HG02588 (cell line): ENCODE measurements around the gene HIBADH.

Experiments used
- ATAC-seq: cut with Tn5 transposase; IDR thresholded peaks from one replicate; pipeline ENCODE4 v1.9.1; 2021; ENCODE audit warnings: mild to moderate bottlenecking, moderate library complexity; ENCODE audit not compliant: unreplicated experiment

HIBADH gene

GRCh38 chr7:27553273-27553672 is 109.4 kb downstream of the HIBADH start:
- ATAC-seq, result no peak

GRCh38 chr7:27551803-27552400 is 110.8 kb downstream of the HIBADH start:
- ATAC-seq, result no peak

GRCh38 chr7:27549606-27550005 is 113.1 kb downstream of the HIBADH start:
- no peak for ATAC-seq

GRCh38 chr7:27548304-27548703 is 114.4 kb downstream of the HIBADH start:
- no peak for ATAC-seq

GRCh38 chr7:27547401-27547800 is 115.3 kb downstream of the HIBADH start:
- ATAC-seq, result no peak

GRCh38 chr7:27546610-27547009 is 116.1 kb downstream of the HIBADH start:
- no peak for ATAC-seq

- ATAC-seq, result no peak
These were observed 126.9 kb downstream of the HIBADH start for GRCh38 chr7:27535795-27536194.

- no peak for ATAC-seq
These were observed 129.0 kb downstream of the HIBADH start for GRCh38 chr7:27533652-27534081.

GRCh38 chr7:27532314-27532713 is 130.4 kb downstream of the HIBADH start:
- ATAC-seq, result no peak

- no peak for ATAC-seq
These were observed 135.4 kb downstream of the HIBADH start for GRCh38 chr7:27527348-27527714.

- no peak for ATAC-seq
These were observed 135.9 kb downstream of the HIBADH start for GRCh38 chr7:27526611-27527347.

GRCh38 chr7:27526131-27526530 is 136.6 kb downstream of the HIBADH start:
- no peak for ATAC-seq

- ATAC-seq, result no peak
These were observed 139.4 kb downstream of the HIBADH start for GRCh38 chr7:27523321-27523720.

- no peak for ATAC-seq
These were observed 140.1 kb downstream of the HIBADH start for GRCh38 chr7:27522566-27522965.

GRCh38 chr7:27520815-27521790 is 141.6 kb downstream of the HIBADH start:
- ATAC-seq, result no peak

- ATAC-seq, result no peak
These were observed 142.8 kb downstream of the HIBADH start for GRCh38 chr7:27519793-27520469.

- ATAC-seq, result no peak
These were observed 143.9 kb downstream of the HIBADH start for GRCh38 chr7:27518561-27519350.

- no peak for ATAC-seq
These were observed 146.3 kb downstream of the HIBADH start for GRCh38 chr7:27516421-27516820.

GRCh38 chr7:27515933-27516332 is 146.8 kb downstream of the HIBADH start:
- ATAC-seq, result no peak

- ATAC-seq, result no peak
These were observed 147.8 kb downstream of the HIBADH start for GRCh38 chr7:27514861-27515260.
